A549 (cell line): ENCODE results near the gene E2F7.

Experiments
- EP300 ChIP-seq, 2 experiments: fragments of >200 bp; sonication (Bioruptor Twin); formaldehyde crosslinking; IDR thresholded peaks; 2 replicates in 1 of 2; 3 replicates in 1 of 2; pipeline ENCODE4 v1.6.1; 2016 to 2017
- MAZ ChIP-seq: fragments of 150-350 bp; IDR thresholded peaks from 2 replicates; pipeline ENCODE4 v1.6.1; 2014; ENCODE audit warnings: antibody characterized with exemption, low read depth, low read length, borderline replicate concordance
- POLR2A ChIP-seq: IDR thresholded peaks from 2 replicates; pipeline ENCODE4 v1.6.1; 2012; ENCODE audit warnings: mild to moderate bottlenecking, low read length
- RAD21 ChIP-seq, 2 experiments: fragments of >200 bp in 1 of 2; sonication (Bioruptor Twin) in 1 of 2; formaldehyde crosslinking in 1 of 2; IDR thresholded peaks in 1 of 2; conservative IDR thresholded peaks in 1 of 2; 2 replicates in 1 of 2; 3 replicates in 1 of 2; pipeline ENCODE4 v1.6.1; 2012 to 2018; ENCODE audit warnings: inconsistent platforms in 1 of 2
- RARB ChIP-seq: fragments of 250-450 bp; sonication (Bioruptor Pico); IDR thresholded peaks from 2 replicates; pipeline ENCODE4 v1.8.0; 2021; ENCODE audit warnings: mild to moderate bottlenecking, moderate library complexity
- TF ChIP-seq, protein P1 (sequence below): fragments of >200 bp; sonication (Bioruptor Twin); formaldehyde crosslinking; IDR thresholded peaks from 3 replicates; pipeline ENCODE4 v1.5.1; 2016
- TF ChIP-seq, protein P2 (sequence below): fragments of >200 bp; sonication (Bioruptor Twin); formaldehyde crosslinking; IDR thresholded peaks from 3 replicates; pipeline ENCODE4 v1.6.1; 2016
- TF ChIP-seq, protein P3 (sequence below): IDR thresholded peaks from 2 replicates; pipeline ENCODE4 v1.6.1; 2012; ENCODE audit warnings: low read depth, borderline replicate concordance
- TF ChIP-seq, protein P4 (sequence below): fragments of >200 bp; sonication (Bioruptor Twin); formaldehyde crosslinking; IDR thresholded peaks from 2 replicates; pipeline ENCODE4 v1.6.1; 2016

DNA sequence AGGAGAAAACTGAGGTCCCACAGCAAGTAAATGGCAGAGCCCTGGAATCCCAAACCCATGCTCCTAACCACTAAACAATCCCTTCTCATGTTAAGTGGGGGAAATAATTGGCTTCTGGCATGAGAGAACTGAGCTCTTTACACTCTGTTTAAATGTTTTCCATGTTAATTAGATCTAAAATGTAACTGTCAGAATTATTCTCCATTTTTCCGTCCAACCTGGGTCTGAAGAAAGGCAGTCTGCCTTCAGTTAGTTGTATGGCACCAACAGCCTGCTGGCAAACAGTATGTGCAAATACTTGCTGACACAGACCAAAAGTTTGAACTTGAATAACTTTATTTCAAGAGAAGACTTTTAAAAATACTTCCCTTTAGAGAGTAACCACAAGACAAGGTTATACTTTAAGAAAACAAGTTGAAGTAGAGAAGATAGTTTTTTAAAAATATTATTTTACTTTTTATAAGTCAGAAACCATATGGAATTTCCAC lies 59.7 kb downstream of the E2F7 start:
- TF ChIP-seq, protein P1, sequence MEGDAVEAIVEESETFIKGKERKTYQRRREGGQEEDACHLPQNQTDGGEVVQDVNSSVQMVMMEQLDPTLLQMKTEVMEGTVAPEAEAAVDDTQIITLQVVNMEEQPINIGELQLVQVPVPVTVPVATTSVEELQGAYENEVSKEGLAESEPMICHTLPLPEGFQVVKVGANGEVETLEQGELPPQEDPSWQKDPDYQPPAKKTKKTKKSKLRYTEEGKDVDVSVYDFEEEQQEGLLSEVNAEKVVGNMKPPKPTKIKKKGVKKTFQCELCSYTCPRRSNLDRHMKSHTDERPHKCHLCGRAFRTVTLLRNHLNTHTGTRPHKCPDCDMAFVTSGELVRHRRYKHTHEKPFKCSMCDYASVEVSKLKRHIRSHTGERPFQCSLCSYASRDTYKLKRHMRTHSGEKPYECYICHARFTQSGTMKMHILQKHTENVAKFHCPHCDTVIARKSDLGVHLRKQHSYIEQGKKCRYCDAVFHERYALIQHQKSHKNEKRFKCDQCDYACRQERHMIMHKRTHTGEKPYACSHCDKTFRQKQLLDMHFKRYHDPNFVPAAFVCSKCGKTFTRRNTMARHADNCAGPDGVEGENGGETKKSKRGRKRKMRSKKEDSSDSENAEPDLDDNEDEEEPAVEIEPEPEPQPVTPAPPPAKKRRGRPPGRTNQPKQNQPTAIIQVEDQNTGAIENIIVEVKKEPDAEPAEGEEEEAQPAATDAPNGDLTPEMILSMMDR, result no peak
- no peak for TF ChIP-seq MAZ
- TF ChIP-seq RAD21 (conservative IDR thresholded peaks at IDR 0.05 in 1 of 2, IDR thresholded peaks at IDR 0.05 in 1 of 2), result no peak
- TF ChIP-seq, protein P2, sequence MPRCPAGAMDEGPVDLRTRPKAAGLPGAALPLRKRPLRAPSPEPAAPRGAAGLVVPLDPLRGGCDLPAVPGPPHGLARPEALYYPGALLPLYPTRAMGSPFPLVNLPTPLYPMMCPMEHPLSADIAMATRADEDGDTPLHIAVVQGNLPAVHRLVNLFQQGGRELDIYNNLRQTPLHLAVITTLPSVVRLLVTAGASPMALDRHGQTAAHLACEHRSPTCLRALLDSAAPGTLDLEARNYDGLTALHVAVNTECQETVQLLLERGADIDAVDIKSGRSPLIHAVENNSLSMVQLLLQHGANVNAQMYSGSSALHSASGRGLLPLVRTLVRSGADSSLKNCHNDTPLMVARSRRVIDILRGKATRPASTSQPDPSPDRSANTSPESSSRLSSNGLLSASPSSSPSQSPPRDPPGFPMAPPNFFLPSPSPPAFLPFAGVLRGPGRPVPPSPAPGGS, result no peak
- no peak for TF ChIP-seq EP300 (IDR thresholded peaks at IDR 0.05)
- no peak for TF ChIP-seq RARB (CRISPR knock-in tag)
- TF ChIP-seq, protein P3, sequence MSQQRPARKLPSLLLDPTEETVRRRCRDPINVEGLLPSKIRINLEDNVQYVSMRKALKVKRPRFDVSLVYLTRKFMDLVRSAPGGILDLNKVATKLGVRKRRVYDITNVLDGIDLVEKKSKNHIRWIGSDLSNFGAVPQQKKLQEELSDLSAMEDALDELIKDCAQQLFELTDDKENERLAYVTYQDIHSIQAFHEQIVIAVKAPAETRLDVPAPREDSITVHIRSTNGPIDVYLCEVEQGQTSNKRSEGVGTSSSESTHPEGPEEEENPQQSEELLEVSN, result no peak
- TF ChIP-seq, protein P4, sequence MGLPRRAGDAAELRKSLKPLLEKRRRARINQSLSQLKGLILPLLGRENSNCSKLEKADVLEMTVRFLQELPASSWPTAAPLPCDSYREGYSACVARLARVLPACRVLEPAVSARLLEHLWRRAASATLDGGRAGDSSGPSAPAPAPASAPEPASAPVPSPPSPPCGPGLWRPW, result no peak
- TF ChIP-seq POLR2A, result no peak
